Fibroblast of the conjunctiva (primary cell): ENCODE data around the gene ASRGL1.

ENCODE experiments used
- DNase-seq: peaks from one replicate; pipeline ENCODE4 v3.0.0-alpha.2; 2010; ENCODE audit warnings: low read depth

Gene ASRGL1

GRCh38 chr11:62393061-62393611 is 55.9 kb downstream of the ASRGL1 start:
- no peak for DNase-seq

- DNase-seq = no peak
These were observed 56.5 kb downstream of the ASRGL1 start for GRCh38 chr11:62393735-62394134.

- peak; percentile 84 for DNase-seq
These were observed 57.7 kb downstream of the ASRGL1 start for GRCh38 chr11:62394825-62395538.

GRCh38 chr11:62395885-62396551 is 58.8 kb downstream of the ASRGL1 start:
- no peak for DNase-seq

- DNase-seq = no peak
These were observed 61.1 kb downstream of the ASRGL1 start for GRCh38 chr11:62398011-62398994.

- no peak for DNase-seq
These were observed 62.1 kb downstream of the ASRGL1 start for GRCh38 chr11:62399172-62399877.

- no peak for DNase-seq
These were observed 62.6 kb downstream of the ASRGL1 start for GRCh38 chr11:62399878-62400266.

GRCh38 chr11:62400281-62400680 is 63.0 kb downstream of the ASRGL1 start:
- no peak for DNase-seq

- peak; percentile 85 for DNase-seq
These were observed 63.5 kb downstream of the ASRGL1 start for GRCh38 chr11:62400760-62401159.

- no peak for DNase-seq
These were observed 64.1 kb downstream of the ASRGL1 start for GRCh38 chr11:62401356-62401755.

GRCh38 chr11:62401811-62402210 is 64.6 kb downstream of the ASRGL1 start:
- no peak for DNase-seq

- DNase-seq = no peak
These were observed 65.1 kb downstream of the ASRGL1 start for GRCh38 chr11:62402226-62402959.

- DNase-seq = no peak
These were observed 65.9 kb downstream of the ASRGL1 start for GRCh38 chr11:62402960-62403730.

- no peak for DNase-seq
These were observed 67.2 kb downstream of the ASRGL1 start for GRCh38 chr11:62404435-62404834.

- no peak for DNase-seq
These were observed 67.7 kb downstream of the ASRGL1 start for GRCh38 chr11:62404901-62405300.

GRCh38 chr11:62406034-62406433 is 68.8 kb downstream of the ASRGL1 start:
- DNase-seq = no peak

- no peak for DNase-seq
These were observed 72.6 kb downstream of the ASRGL1 start for GRCh38 chr11:62409831-62410230.

GRCh38 chr11:62410972-62411371 is 73.7 kb downstream of the ASRGL1 start:
- DNase-seq = no peak

- no peak for DNase-seq
These were observed 74.3 kb downstream of the ASRGL1 start for GRCh38 chr11:62411524-62411923.

- DNase-seq = no peak
These were observed 75.9 kb downstream of the ASRGL1 start for GRCh38 chr11:62413060-62413696.
